ENCODE results near the gene CD14.
"Not testable (repeated sequence)": the region's sequence is repeated elsewhere in the genome, so short reads cannot be mapped to it uniquely, and the experiment has no call there.

CD14 gene

DNA sequence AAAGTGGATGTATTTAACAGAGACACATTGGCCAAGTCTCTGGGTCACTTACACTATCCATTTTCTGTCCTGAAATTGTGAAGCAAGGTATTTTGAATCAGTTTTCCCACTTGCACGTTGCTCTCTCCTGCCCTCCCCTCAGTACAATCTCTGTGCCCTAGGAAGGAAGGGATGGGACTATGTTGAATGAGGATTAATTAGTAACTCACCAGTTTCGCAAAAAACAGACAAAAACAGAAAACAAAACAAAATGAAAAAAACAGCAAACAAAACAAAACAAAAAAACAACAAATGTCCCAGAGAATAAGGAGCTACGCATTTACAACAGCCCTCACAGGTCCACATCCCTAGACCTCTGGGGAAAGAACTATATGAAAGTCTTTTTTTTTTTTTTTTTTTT lies 1.1 kb upstream of the CD14 start:
- DNase-seq: no peak

DNA sequence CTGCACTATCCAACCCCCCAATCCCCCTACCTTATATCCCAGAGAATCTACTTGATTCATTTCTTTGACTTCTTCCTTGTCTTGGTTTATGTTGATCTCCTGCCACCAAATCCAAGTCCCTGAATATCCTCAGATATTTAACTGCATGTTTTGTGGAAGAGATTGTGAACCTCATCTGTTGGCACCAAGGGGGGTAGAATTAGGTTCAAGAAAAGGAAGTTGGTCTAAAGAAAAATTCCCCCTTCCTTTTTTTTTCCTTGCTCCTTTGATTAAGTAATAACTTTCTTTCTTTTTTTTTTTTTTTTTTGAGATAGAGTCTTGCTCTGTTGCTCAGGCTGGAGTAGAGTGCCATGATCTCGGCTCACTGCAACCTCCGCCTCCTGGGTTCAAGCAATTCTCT lies 526 bp upstream of the CD14 start:
- no peak for DNase-seq

DNA sequence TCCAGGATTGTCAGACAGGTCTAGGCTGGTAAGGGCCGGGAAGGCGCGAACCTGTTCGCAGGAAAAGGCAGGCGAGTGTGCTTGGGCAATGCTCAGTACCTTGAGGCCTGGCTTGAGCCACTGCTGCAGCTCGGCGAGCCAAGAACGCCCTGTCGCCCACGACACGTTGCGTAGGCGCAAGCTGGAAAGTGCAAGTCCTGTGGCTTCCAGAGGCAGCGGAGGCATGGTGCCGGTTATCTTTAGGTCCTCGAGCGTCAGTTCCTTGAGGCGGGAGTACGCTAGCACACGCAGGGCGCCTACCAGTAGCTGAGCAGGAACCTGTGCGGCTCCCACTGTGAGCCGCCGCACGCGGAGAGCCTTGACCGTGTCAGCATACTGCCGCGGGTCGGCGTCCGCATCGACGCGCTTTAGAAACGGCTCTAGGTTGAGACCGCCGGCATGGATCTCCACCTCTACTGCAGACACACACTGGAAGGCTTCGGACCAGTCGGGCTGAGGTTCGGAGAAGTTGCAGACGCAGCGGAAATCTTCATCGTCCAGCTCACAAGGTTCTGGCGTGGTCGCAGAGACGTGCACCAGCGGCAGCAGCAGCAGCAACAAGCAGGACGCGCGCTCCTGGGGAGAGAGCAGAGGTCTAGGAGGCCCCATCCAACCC lies 482 bp downstream of the CD14 start:
- peak; percentile 45 for DNase-seq

DNA sequence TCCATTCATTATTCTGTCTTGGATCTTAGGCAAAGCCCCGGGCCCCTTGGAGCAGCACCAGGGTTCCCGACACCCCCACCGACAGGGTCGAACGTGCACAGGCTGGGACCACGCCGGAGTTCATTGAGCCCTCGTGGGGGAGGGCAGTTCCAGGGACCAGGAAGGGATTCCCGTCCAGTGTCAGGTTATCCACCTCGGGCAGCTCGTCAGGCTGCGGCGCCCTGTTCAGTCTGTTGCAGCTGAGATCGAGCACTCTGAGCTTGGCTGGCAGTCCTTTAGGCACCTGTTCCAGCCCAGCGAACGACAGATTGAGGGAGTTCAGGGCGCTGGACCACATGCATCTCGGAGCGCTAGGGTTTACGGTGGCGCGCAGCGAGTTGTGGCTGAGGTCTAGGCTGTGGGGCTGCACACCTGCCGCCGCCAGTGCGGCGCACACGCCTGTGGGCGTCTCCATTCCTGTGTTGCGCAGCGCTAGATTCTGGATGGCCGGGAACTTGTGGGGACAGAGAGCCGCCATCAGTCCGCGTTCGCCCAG lies 1.1 kb downstream of the CD14 start:
- DNase-seq: peak; percentile 32

DNA sequence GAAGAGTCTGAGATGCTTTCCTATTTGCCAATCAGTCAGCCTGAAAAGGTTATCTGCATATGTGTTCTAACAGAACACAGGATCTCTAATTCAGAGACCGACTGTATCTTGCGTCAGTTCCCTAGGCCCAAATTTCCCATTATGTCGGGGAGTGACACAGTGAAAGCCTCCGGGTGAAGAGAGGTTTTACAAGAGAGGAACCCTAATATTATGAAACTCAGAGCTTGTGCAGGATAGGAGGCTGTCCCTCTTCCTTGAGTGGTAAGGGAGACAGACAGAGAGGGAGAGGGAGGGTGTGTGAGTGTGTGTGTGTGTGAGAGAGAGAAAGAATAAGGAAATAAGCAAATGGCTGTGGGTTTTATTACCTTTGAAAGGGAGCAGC lies 1.9 kb downstream of the CD14 start:
- no peak for DNase-seq

- no peak for DNase-seq
Measured at GRCh38 chr5:140630292-140631035, 2.5 kb downstream of the CD14 start.

DNA sequence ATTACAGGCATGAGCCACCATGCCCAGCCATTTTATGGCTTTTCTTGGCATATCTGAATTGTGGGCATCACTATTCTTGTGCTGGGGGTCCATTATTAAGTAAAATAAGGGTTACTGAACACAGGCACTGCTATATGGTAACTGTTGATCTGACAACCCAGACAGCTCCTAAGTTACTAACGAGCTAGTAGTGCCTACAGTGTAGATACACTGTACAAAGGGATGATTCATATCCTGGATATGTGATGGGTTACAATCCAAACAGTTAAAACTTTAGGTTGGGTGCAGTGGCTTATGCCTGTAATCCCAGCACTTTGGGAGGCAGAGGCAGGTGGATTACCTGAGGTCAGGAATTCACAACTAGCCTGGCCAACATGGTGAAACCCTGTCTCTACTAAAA lies 4.3 kb downstream of the CD14 start:
- no peak for DNase-seq

- DNase-seq: no peak
Measured at GRCh38 chr5:140627972-140628371, 5.0 kb downstream of the CD14 start.

DNA sequence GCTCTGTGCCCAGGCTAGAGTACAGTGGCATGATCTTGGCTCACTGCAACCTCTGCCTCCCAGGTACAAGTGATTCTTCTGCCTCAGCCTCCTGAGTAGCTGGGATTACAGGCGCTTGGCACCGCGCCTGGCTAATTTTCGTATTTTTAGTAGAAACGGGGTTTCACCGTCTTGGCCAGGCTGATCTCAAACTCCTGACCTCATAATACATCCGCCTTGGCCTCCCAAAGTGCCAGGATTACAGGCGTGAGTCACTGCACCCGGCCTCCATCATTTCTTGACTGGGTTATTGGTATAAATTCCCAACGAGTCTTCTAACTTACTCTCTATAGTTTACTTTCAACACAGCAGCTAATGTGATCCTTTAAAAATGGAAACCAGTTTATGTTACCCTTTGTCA lies 8.1 kb downstream of the CD14 start:
- not testable (repeated sequence) for DNase-seq

DNA sequence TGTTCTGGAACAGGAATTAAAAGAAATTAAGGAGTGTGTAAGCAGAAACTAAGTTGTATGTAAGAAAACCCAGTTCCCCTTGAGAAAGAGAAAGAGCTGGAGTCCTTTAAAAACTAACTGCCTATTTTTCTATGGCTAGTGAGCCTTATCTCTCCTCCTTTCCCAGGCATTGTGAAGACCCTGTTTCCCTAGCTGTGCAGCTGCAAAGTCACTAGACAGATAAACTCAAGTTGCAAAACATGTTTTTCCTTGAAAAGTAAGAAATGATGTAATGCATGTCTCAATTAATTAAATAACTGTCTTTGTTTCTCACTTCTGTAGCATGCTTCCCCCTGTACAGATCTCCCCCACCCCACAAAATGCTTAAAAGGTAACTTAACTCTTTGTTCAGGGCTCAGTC lies 9.9 kb downstream of the CD14 start:
- DNase-seq: not testable (repeated sequence)

DNA sequence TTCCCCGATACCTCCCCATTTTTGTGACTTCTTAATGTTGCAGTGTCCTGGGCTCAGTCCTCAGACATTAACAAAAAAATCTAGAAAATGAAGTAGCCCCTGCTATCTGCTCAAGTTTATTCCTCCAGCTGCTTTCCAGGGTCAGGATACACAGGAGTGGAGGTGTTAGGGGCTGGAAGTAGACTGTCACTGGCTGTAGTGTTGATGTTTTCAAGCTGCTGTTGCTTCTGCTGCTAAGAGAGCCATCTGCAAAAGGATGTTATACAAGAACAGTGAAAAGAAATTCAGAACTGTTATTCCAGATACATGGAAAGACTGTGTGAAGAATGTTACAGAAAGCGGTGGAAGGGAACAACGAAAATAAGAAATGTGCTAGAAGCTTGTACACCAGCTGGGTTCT lies 10.7 kb downstream of the CD14 start:
- no peak for DNase-seq

GRCh38 chr5:140611020-140611521 lies 21.9 kb downstream of the CD14 start:
- no peak for DNase-seq

DNA sequence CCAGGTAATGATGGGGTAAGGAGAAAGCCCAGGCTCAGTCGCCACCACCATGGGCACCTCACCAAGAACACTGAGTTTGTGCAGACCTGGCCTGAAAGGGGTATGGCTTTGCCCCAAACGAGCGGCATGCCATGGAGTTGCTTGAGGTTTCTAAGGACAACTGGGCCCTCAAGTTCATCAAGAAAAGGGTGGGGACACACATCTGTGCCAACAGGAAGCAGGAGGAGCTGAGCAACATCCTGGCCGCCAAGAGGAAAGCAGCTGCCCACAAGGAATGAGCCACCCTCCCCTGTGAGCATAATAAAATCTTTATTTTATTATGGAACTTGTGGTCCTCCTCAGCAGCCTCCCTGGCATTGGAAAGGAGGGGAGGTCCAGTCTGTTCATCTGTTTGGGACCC lies 23.8 kb downstream of the CD14 start:
- DNase-seq: no peak

DNA sequence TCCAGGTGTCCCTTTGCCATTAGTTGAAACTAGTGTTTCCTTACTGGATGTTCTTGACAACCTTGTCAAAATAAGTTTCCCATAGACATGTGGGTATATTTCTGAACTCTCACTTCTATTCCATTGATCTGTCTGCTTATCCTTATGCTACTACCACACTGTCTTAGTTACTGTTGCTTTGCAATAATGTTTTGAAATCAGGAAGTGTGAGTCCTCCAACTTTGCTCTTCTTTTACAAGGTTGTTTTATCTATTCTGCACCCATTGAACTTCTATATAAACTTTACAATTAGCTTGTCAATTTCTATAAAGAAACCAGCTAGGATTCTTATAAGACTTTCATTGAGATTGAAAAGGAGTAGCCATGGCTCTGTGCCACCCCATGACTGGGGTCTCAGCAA lies 24.3 kb downstream of the CD14 start:
- DNase-seq: no peak

- DNase-seq: no peak
Measured at GRCh38 chr5:140607031-140607430, 25.9 kb downstream of the CD14 start.

GRCh38 chr5:140605879-140606278 lies 27.1 kb downstream of the CD14 start:
- no peak for DNase-seq

DNA sequence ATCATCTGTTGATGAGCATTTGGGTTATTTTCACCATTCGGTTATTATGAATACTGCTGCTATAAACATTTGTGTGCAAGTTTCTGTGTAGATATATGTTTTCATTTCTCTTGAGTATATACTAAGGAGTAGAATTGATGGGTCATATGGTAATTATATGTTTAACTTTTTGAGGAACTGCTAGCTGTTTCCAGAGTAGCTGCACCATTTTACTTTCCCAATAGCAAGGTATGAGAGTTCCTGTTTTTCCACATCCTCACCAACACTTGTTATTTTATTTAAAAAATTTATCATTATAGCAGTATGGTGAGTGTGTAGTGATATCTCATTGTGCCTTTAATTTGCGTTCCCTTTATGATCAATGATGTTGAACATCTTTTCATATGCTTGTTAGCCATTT lies 29.2 kb downstream of the CD14 start:
- no peak for DNase-seq

DNA sequence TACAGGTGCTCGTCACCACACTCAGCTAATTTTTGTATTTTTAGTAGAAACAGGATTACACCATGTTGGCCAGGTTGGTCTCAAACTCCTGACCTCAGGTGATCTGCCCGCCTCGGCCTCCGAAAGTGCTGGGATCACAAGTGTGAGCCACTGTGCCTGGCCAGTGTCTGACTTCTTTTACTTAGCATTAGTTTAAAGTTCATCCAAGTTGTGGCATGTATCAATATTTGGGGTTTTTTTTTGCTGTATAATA lies 29.6 kb downstream of the CD14 start:
- not testable (repeated sequence) for DNase-seq

DNA sequence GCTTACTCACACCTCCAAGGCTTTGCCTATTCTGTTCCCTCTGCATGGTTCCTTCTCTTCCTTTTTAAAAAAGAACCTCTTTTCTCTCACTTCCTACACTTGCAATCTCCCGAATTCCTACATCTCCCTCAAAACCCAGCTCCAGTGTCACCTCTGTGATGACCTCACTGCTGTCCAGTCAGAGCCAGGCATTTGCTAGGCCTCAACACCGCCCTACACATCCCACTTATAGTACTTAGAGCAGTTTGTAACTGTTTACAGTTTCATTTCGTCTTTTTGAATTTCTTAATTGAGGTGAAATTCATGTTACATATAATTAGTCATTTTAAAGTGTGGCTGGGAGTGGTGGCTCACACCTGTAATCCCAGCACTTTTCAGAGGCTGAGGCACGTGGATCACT lies 30.8 kb downstream of the CD14 start:
- DNase-seq: no peak

- DNase-seq: no peak
Measured at GRCh38 chr5:140600096-140600495, 32.9 kb downstream of the CD14 start.

DNA sequence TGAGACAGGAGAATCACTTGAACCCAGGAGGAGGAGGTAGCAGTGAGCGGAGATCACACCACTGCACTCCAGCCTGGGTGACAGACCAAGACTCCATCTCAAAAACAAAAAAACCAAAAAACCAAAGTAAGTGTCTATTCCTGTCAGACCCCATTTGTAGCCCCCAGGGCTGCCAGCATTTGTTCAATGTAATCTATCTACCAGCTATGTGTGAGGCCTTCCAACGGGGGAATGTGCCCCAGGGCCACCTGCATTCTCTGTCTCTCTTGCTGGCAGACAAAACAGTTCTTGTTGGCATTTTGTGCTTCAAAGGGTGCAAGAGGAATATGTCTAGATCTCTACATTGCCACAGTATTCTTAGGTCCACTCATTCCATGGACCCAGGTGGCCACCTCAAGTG lies 34.1 kb downstream of the CD14 start:
- no peak for DNase-seq

- no peak for DNase-seq
Measured at GRCh38 chr5:140596321-140596741, 36.6 kb downstream of the CD14 start.

DNA sequence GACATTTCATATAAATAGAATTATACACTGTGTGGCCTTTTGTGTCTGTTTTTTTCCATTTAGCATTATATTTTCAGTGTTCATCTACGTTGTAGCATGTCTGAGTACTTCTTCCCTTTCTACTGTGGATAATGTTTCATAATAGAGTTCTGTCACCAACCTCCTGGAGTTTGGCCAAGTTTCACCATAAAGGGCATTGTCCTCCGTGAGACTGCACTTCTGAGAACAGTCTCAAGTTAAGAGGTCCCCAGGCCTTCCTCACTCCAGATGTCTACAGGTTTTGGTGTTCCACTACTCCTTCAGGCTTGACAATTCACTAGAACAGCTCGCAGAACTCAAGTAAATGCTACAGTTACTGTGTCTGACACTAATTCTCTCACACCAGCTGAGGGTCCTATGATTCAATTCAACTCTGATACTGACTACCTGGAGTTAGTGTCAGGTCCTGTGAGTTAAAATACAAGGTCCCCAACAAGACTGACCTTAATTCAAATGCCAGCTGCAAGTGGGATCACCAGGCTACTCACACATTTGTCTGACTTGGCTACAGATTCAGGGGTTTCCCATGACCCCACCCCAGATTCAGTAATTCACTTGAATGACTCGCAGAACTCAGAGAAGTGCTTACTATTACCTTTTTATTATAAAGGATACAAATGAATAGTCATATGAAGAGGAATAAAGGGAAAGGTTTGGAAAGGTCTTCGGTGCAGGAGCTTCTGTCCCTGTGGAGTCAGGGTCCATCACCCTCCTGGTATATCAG lies 37.3 kb downstream of the CD14 start:
- DNase-seq: no peak

GRCh38 chr5:140594169-140594568 lies 38.8 kb downstream of the CD14 start:
- no peak for DNase-seq

All from activated CD8-positive, alpha-beta memory T cell treated with anti-CD3 and anti-CD28 coated beads, Interleukin-2, amount 50 U/mL, for 4 hours (primary cell).